A673 (cell line): ENCODE results near the gene VPS72. TPM values are rescaled to one million over a fixed set of nuclear protein-coding genes. Genes with fewer than 3 reads are reported as not detected.

Source experiments
- BruUV-seq: library from RNA; stranded (reverse); fragments of 400-500 nt; replicated peaks from 2 replicates; lab custom pipeline; 2021; lab: Mats Ljungman, UMichigan
- CTCF ChIA-PET: fragments of 300-600 bp; sonication (Branson Sonifier 250); formaldehyde crosslinking; loops from one replicate; lab custom pipeline; 2022; ENCODE audit warnings: antibody characterized with exemption; lab: Charles Lee
- POLR2A ChIA-PET: fragments of 300-600 bp; sonication (Branson Sonifier 250); formaldehyde crosslinking; loops from one replicate; lab custom pipeline; 2022; ENCODE audit warnings: antibody characterized with exemption; ENCODE audit not compliant: low non-redundant PET; lab: Charles Lee
- DNase-seq: peaks from one replicate; pipeline ENCODE4 v3.0.0-alpha.2; 2015; ENCODE audit warnings: low spot score
- H3K27ac ChIP-seq: fragments of 200-600 bp; sonication (generic); 2 replicates; pipeline ENCODE4 v1.5.1; 2016; ENCODE audit warnings: mixed run types, low read depth, mild to moderate bottlenecking, mixed read lengths, antibody characterized with exemption, low read length; ENCODE audit not compliant: poor library complexity, severe bottlenecking
- H3K27me3 ChIP-seq: fragments of 200-600 bp; sonication (generic); replicated peaks from 2 replicates; pipeline ENCODE4 v1.6.1; 2017; ENCODE audit warnings: mixed run types, low read depth, mild to moderate bottlenecking, mixed read lengths, antibody characterized with exemption, low read length; ENCODE audit not compliant: insufficient read depth, poor library complexity
- H3K36me3 ChIP-seq: fragments of 200-600 bp; sonication (generic); 2 replicates; pipeline ENCODE4 v1.6.1; 2016; ENCODE audit warnings: mixed run types, mild to moderate bottlenecking, mixed read lengths, antibody characterized with exemption, low read length; ENCODE audit not compliant: insufficient read depth, poor library complexity, severe bottlenecking
- H3K4me1 ChIP-seq: fragments of 200-600 bp; sonication (generic); 2 replicates; pipeline ENCODE4 v1.6.1; 2017; ENCODE audit warnings: mixed run types, mild to moderate bottlenecking, mixed read lengths, antibody characterized with exemption, low read length; ENCODE audit not compliant: insufficient read depth, poor library complexity, severe bottlenecking
- H3K4me3 ChIP-seq: fragments of 200-600 bp; sonication (generic); 2 replicates; pipeline ENCODE4 v1.5.1; 2016; ENCODE audit warnings: low read depth, mixed run types, mild to moderate bottlenecking, mixed read lengths, low read length; ENCODE audit not compliant: poor library complexity, severe bottlenecking
- H3K9me3 ChIP-seq: fragments of 200-600 bp; sonication (generic); 2 replicates; pipeline ENCODE4 v1.6.1; 2016; ENCODE audit warnings: mixed run types, low read depth, mild to moderate bottlenecking, mixed read lengths, antibody characterized with exemption, low read length; ENCODE audit not compliant: poor library complexity, severe bottlenecking
- EZH2 ChIP-seq: fragments of 200-600 bp; sonication (generic); IDR thresholded peaks from 2 replicates; pipeline ENCODE4 v1.6.1; 2017; ENCODE audit warnings: borderline replicate concordance, low read depth, mild to moderate bottlenecking, mixed read lengths, antibody characterized with exemption, low read length; ENCODE audit not compliant: poor library complexity, severe bottlenecking
- intact Hi-C: fragments of 100-400 bp; cut with micrococcal nuclease; formaldehyde crosslinking; loops from one replicate; pipeline ENCODE4 v1.10.0; 2022; ENCODE audit not compliant: unreplicated experiment
- total RNA-seq: library from RNA; stranded (reverse); gene quantifications from 2 replicates; pipeline ENCODE4 v1.2.3, GENCODE V29; 2021
- TF ChIP-seq, protein P1 (sequence below): fragments of 300-800, 200-600 bp; sonication (generic); conservative IDR thresholded peaks from 2 replicates; pipeline ENCODE4 v1.5.1; 2017; ENCODE audit warnings: low read depth, mild to moderate bottlenecking, antibody characterized with exemption, low read length, moderate library complexity, mixed read lengths

VPS72 gene
- total RNA-seq, 1 experiment from 2014 or later, result 113 TPM

DNA sequence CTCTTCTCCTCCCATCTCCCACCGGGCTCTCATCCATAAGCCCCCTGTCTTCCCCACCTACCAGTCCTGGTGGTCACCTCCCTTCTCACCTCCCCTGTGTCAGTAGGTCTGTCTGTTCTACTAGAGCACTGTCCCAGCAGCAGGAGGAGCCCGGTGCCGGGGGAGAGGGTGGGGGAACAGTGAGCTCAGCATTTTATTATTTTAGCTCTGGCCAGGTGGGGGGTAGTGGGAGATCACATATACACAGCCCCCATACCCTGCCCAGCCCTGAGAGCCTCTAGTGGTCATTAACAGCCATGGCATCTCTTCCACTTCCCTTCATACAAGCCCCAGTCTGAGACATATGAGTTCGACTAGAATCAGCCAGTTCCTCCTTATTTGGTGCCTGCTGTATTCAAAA, 14.1 kb downstream of the VPS72 start, which contains the start of gene TMOD4:
Gene TMOD4 (minus strand): TSS at position 119 of the 400 bp plus-strand sequence. CDS start 1,106 bp downstream, outside the sequence.
- DNase-seq, result peak; percentile 39
- no peak for TF ChIP-seq EZH2
- TF ChIP-seq, protein P1, sequence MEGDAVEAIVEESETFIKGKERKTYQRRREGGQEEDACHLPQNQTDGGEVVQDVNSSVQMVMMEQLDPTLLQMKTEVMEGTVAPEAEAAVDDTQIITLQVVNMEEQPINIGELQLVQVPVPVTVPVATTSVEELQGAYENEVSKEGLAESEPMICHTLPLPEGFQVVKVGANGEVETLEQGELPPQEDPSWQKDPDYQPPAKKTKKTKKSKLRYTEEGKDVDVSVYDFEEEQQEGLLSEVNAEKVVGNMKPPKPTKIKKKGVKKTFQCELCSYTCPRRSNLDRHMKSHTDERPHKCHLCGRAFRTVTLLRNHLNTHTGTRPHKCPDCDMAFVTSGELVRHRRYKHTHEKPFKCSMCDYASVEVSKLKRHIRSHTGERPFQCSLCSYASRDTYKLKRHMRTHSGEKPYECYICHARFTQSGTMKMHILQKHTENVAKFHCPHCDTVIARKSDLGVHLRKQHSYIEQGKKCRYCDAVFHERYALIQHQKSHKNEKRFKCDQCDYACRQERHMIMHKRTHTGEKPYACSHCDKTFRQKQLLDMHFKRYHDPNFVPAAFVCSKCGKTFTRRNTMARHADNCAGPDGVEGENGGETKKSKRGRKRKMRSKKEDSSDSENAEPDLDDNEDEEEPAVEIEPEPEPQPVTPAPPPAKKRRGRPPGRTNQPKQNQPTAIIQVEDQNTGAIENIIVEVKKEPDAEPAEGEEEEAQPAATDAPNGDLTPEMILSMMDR, result peak; percentile 54
- Histone ChIP-seq H3K27ac (no peak within 1 kb of the TSS), H3K27me3 (no peaks in the 10 kb centered on the region), H3K9me3 (no peaks in the 10 kb centered on the region), H3K36me3 (peaks cover 54% of the 10 kb centered on the region), H3K4me3 (no peak within 1 kb of the TSS), H3K4me1 (no peaks in the 10 kb centered on the region)
- BruUV-seq, result no TSS peak
- ChIA-PET POLR2A (no interaction called here), CTCF (interaction anchor here (0.7 kb wide), 1 partner anchor 76 kb away, joined by 4 read pairs; no protein-coding TSS in a partner anchor)
- intact Hi-C loops, result no loop called here

DNA sequence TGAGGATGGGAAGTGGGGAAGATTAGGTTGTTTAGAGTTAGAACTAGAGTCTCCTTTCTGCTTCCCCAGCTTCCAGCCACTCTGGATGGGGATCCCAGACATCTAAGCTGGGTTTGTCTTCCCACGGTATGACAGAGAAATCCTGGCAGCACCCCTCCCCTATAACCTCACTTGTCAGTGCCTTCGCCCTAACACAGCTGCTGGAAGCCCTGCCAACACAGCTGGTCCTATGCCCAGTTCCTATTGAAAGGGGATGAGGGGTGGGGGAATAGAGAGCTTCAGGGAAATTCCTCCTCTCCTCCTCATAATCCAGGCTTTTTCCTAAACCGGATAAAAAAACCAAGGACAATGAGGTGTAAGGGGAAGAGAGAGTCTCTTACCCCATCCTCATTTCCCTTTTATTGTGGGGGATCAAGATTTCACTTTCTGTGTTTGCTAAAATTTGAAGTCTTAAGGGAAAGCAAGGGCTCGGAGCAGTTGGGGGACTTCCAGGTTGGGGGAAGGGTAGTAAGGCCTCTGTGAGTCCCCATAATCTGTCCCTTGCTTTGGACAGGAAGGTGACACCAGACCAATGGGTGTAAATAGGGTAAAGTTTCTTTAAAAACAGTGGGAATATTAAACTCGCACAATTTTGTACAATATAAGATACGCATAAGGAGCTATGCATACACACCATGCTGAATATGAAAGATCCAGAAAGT, 14.8 kb downstream of the VPS72 start:
- DNase-seq, result no peak

DNA sequence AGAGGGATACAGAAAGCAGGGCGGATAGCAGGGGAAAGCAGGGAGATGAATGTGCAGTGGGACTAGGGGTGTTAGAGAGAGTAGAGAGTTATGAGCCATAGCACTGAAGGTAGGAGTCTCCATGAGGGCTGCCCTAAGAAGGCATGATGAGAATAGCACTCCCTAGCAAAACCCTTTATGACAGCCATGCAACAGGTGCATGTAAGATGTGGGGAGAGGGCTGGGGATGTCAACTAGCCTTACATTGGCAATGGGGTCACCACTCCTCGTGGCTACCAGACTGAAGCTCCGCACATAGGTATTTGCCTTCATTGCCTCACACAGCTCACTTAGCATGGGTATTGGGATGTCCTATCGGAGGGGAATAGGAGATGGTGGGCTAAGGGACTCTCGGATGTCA, 18.8 kb downstream of the VPS72 start:
- Histone ChIP-seq H3K36me3 (peaks cover 36% of the 10 kb centered on the region), H3K27ac (no peak overlapping the region), H3K4me3 (no peak overlapping the region), H3K27me3 (no peaks in the 10 kb centered on the region), H3K4me1 (peaks cover 7% of the 10 kb centered on the region), H3K9me3 (no peaks in the 10 kb centered on the region)
- BruUV-seq, result no TSS peak
- intact Hi-C loops, result no loop called here
- DNase-seq, result no peak
- TF ChIP-seq EZH2, result no peak
- TF ChIP-seq, protein P1, result no peak
- POLR2A ChIA-PET, result interaction anchor here (0.6 kb wide), 1 partner anchor 76 kb away, joined by 4 read pairs; no protein-coding TSS in a partner anchor
- CTCF ChIA-PET, result no interaction called here

More for the DNA sequence above, 14.8 kb downstream of the VPS72 start:
- ChIA-PET POLR2A (interaction anchor here (1.0 kb wide), 1 partner anchor 52 kb away, joined by 4 read pairs; no protein-coding TSS in a partner anchor), CTCF (interaction anchor here (1.0 kb wide), 1 partner anchor 76 kb away, joined by 4 read pairs; no protein-coding TSS in a partner anchor)
- Histone ChIP-seq H3K36me3 (peaks cover 50% of the 10 kb centered on the region), H3K4me1 (no peaks in the 10 kb centered on the region), H3K9me3 (no peaks in the 10 kb centered on the region), H3K4me3 (no peak overlapping the region), H3K27me3 (no peaks in the 10 kb centered on the region), H3K27ac (no peak overlapping the region)
- intact Hi-C loops, result no loop called here
- no TSS peak for BruUV-seq
- TF ChIP-seq, protein P1, result no peak
- no peak for TF ChIP-seq EZH2
